Measurements from ENCODE around the gene SLFN14. TPM values are rescaled to one million over a fixed set of nuclear protein-coding genes. Genes with fewer than 3 reads are reported as not detected.
"Not testable (repeated sequence)": the region's sequence is repeated elsewhere in the genome, so short reads cannot be mapped to it uniquely, and the experiment has no call there.

Gene SLFN14
- total RNA-seq, 4 donors from 2014 or later = not detected

- Histone ChIP-seq H3K4me3 (no peak overlapping the region), H3K4me1 (no peaks in the 10 kb centered on the region), H3K27me3 (peaks cover 4 to 8% (median 5%) of the 10 kb centered on the region in 3 donors), H3K36me3 (no peaks in the 10 kb centered on the region), H3K9me3 (no peaks in the 10 kb centered on the region), H3K27ac (no peak overlapping the region)
- ATAC-seq = no peak
- no peak for TF ChIP-seq CTCF (IDR thresholded peaks at IDR 0.05 in 4 of 5, conservative IDR thresholded peaks at IDR 0.05 in 1 of 5)
- TF ChIP-seq POLR2A (IDR thresholded peaks at IDR 0.05) = no peak
- DNase-seq = no peak
- in situ Hi-C loops (cut with MboI; ENCODE audit: low sequenced_read_pairs in 4 of 4) (no loop called here), intact Hi-C loops (cut with DNase I; ENCODE audit: low total_unique reads) (no loop called here)
These were observed 39.5 kb downstream of the SLFN14 start for GRCh38 chr17:35521150-35521549.

GRCh38 chr17:35519906-35520442 lies 40.6 kb downstream of the SLFN14 start:
- no peaks in the 10 kb centered on the region for H3K4me1 ChIP-seq
- no peaks in the 10 kb centered on the region for H3K9me3 ChIP-seq
- H3K27ac ChIP-seq = no peak overlapping the region

GRCh38 chr17:35519439-35519838 lies 41.2 kb downstream of the SLFN14 start:
- peaks cover 5 to 16% (median 13%) of the 10 kb centered on the region in 3 donors for H3K27me3 ChIP-seq
- H3K4me3 ChIP-seq = no peak overlapping the region
- TF ChIP-seq CTCF (IDR thresholded peaks at IDR 0.05 in 4 of 5, conservative IDR thresholded peaks at IDR 0.05 in 1 of 5) (no peak), POLR2A (IDR thresholded peaks at IDR 0.05) (no peak)
- H3K27ac ChIP-seq = no peak overlapping the region
- intact Hi-C loops (cut with DNase I; ENCODE audit: low total_unique reads) = no loop called here
- ATAC-seq (no peak), DNase-seq (no peak)
- no peaks in the 10 kb centered on the region for H3K9me3 ChIP-seq
- no peaks in the 10 kb centered on the region for H3K4me1 ChIP-seq
- in situ Hi-C loops (cut with MboI; ENCODE audit: low sequenced_read_pairs in 4 of 4) = no loop called here
- H3K36me3 ChIP-seq = no peaks in the 10 kb centered on the region

More at GRCh38 chr17:35519906-35520442, 40.6 kb downstream of the SLFN14 start:
- TF ChIP-seq CTCF (IDR thresholded peaks at IDR 0.05 in 4 of 5, conservative IDR thresholded peaks at IDR 0.05 in 1 of 5) (no peak), POLR2A (IDR thresholded peaks at IDR 0.05) (no peak)
- ATAC-seq = no peak
- intact Hi-C loops (cut with DNase I; ENCODE audit: low total_unique reads) = no loop called here
- in situ Hi-C loops (cut with MboI; ENCODE audit: low sequenced_read_pairs in 4 of 4) = no loop called here
- no peak overlapping the region for H3K4me3 ChIP-seq
- DNase-seq = no peak
- peaks cover 5 to 13% (median 13%) of the 10 kb centered on the region in 3 donors for H3K27me3 ChIP-seq
- no peaks in the 10 kb centered on the region for H3K36me3 ChIP-seq

GRCh38 chr17:35518431-35518830 lies 42.2 kb downstream of the SLFN14 start:
- H3K4me3 ChIP-seq; DNase-seq; H3K9me3 ChIP-seq; H3K4me1 ChIP-seq; H3K27ac ChIP-seq; ATAC-seq; intact Hi-C loops (cut with DNase I; ENCODE audit: low total_unique reads); H3K36me3 ChIP-seq; in situ Hi-C loops (cut with MboI; ENCODE audit: low sequenced_read_pairs in 4 of 4): not testable (repeated sequence)
- peaks cover 5 to 13% (median 12%) of the 10 kb centered on the region in 3 donors for H3K27me3 ChIP-seq

- Histone ChIP-seq H3K9me3 (no peaks in the 10 kb centered on the region), H3K4me3 (no peak overlapping the region), H3K27ac (no peak overlapping the region), H3K36me3 (no peaks in the 10 kb centered on the region), H3K27me3 (peaks cover 5 to 13% (median 12%) of the 10 kb centered on the region in 3 donors), H3K4me1 (no peaks in the 10 kb centered on the region)
- intact Hi-C loops (cut with DNase I; ENCODE audit: low total_unique reads) = no loop called here
- in situ Hi-C loops (cut with MboI; ENCODE audit: low sequenced_read_pairs in 4 of 4) = no loop called here
- no peak for TF ChIP-seq CTCF (IDR thresholded peaks at IDR 0.05 in 4 of 5, conservative IDR thresholded peaks at IDR 0.05 in 1 of 5)
- no peak for TF ChIP-seq POLR2A (IDR thresholded peaks at IDR 0.05)
- ATAC-seq (no peak), DNase-seq (no peak)
These were observed 45.6 kb downstream of the SLFN14 start for GRCh38 chr17:35515027-35515426.
